Measurements from ENCODE around the gene POLR1B. TPM values are rescaled to one million over a fixed set of nuclear protein-coding genes. Genes with fewer than 3 reads are reported as not detected.

The POLR1B gene
- total and polyA plus RNA-seq, 10 of the 15 experiments (the other 5 are each of a cell fraction or from before 2014, with no cell fraction given): 13.4 to 55.8 (median 35.9) TPM

- H3K4me3 ChIP-seq: peak overlapping the region; percentile 85
- DNase-seq (ENCODE audit: low read depth, low spot score): no peak
- peak overlapping the region; percentile 81 for H3K27ac ChIP-seq (ENCODE audit: control insufficient read depth, insufficient read depth)
- in situ Hi-C loops (cut with MboI): no loop called here
- TF ChIP-seq PRDM15 (CRISPR knock-in tag; IDR thresholded peaks at IDR 0.05) (no peak), PKNOX1 (IDR thresholded peaks at IDR 0.05) (0 out of 2 replicates have a peak, but pooled peaks have one; percentile 16), NFIC (IDR thresholded peaks at IDR 0.05; ENCODE audit: low read depth, low read length) (0 out of 2 replicates have a peak, but pooled peaks have one; percentile 7)
- H3K36me3 ChIP-seq (ENCODE audit: control insufficient read depth in 2 of 2, insufficient read depth in 2 of 2, low read length in 1 of 2): no peaks in the 10 kb centered on the region
- ChIA-PET RAD21 (ENCODE audit: unreplicated experiment) (interaction anchor here (0.9 kb wide), 1 partner anchor 84 kb away, joined by 3 read pairs; no protein-coding TSS in a partner anchor), CTCF (interaction anchor here (1.2 to 1.5 kb wide), 3 partner anchors 42 to 282 kb away, joined by 3 to 4 read pairs (median 3); no protein-coding TSS in a partner anchor), POLR2A (interaction anchor here (0.7 to 1.2 kb wide), 2 partner anchors 11 to 353 kb away, joined by 3 read pairs; no protein-coding TSS in a partner anchor), SMC1A (ENCODE audit: uncharacterized antibody, unreplicated experiment) (interaction anchor here (0.6 to 1.2 kb wide), 3 partner anchors 12 to 182 kb away, joined by 3 to 4 read pairs (median 3); no protein-coding TSS in a partner anchor)
- H3K27me3 ChIP-seq (replicated peaks in 1 of 2; ENCODE audit: control insufficient read depth in 2 of 2, insufficient read depth in 2 of 2, low read length in 1 of 2): no peaks in the 10 kb centered on the region
- no peak for ATAC-seq
- H3K9me3 ChIP-seq (replicated peaks; ENCODE audit: control insufficient read depth, insufficient read depth, low read length): no peaks in the 10 kb centered on the region
- BruUV-seq (replicated peaks): no TSS peak
- no peaks in the 10 kb centered on the region for H3K4me1 ChIP-seq (ENCODE audit: control insufficient read depth, insufficient read depth, low read length)
- H3K79me2 ChIP-seq (ENCODE audit: control insufficient read depth, insufficient read depth, low read length): peaks cover 39% of the 10 kb centered on the region
- H3K4me2 ChIP-seq (ENCODE audit: control insufficient read depth, insufficient read depth): peak overlapping the region; percentile 67
- FAIRE-seq: no peak
- intact Hi-C loops (cut with micrococcal nuclease; ENCODE audit: unreplicated experiment): loop anchor here (1.0 kb wide), 1 partner anchor 60 kb away; no protein-coding TSS in a partner anchor
- H4K20me1 ChIP-seq (ENCODE audit: control insufficient read depth, insufficient read depth): no peaks in the 10 kb centered on the region
- 3% methylated on average over 2 of the region's 2 CpGs for WGBS (ENCODE audit: insufficient coverage, insufficient replicate concordance, low lambda C conversion rate, missing lambda C conversion rate)
- H3K9ac ChIP-seq (ENCODE audit: control insufficient read depth, insufficient read depth, low read length): peak overlapping the region; percentile 80
- peak overlapping the region; percentile 98 for H2AFZ ChIP-seq (ENCODE audit: control insufficient read depth, low read depth, low read length)
These were observed 1.4 kb upstream of the POLR1B start for GRCh38 chr2:112540906-112541305.

Data from GM12878 (cell line).